HG03439 (cell line): ENCODE results near the gene EFNA2.
"Not testable (repeated sequence)": the region's sequence is repeated elsewhere in the genome, so short reads cannot be mapped to it uniquely, and the experiment has no call there.

Source experiments
- ATAC-seq: cut with Tn5 transposase; IDR thresholded peaks from one replicate; pipeline ENCODE4 v1.9.1; 2021; ENCODE audit warnings: mild to moderate bottlenecking, moderate library complexity; ENCODE audit not compliant: unreplicated experiment

EFNA2 gene

GRCh38 chr19:1295169-1296012 is 9.7 kb downstream of the EFNA2 start:
- ATAC-seq = no peak

DNA sequence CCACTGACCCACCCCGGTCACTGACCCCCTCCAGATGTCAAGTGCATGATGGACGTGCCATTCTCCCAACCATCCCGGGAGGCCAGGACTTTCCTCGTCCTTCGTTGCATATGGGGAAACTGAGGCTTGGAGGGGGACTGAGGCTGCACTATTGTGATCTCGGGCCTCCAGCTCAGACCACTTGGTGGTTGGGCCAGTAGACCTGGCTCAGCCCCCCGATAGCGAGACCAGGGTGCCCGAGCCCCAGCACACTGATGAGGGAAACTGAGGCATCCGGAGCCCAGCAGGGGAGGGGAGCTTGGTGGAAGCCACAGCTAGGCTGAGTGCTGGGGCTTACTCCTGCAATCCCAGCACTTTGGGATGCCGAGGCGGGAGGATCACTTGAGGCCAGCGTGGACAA is 10.4 kb downstream of the EFNA2 start:
- no peak for ATAC-seq

DNA sequence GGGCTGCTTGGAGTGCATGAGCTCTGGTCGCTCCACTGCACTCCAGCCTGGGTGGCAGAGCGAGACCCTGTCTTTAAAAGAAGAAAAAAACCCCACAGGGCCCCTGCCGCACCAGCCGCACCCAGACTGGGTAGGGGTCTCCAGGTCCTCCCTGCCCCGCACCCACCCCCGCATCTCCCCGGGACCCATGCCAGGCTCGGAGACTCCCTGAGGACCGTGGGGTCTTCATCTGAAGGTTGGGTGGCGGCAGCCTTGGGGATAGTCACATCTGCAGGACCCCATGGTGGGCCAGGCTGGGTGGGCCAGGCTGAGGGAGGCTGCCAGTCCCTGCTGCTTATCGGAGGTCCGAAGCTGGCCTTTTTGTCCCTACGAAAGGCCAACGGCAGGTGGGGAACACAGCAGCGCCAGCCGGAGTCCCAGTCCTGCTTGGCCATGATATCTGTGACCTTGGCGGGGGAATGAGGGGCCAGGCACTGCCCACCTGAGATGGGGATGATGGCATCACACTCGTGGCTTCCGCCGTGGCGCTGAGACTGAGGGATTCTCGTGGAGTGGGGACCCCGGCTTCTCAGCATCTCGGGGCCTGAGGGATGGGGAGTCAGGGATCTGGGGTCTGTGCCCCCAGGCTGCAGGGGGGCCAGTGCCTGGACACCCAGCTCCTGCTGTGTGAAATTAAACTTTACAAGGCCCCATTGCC is 11.1 kb downstream of the EFNA2 start:
- no peak for ATAC-seq

- no peak for ATAC-seq
These were observed 12.6 kb downstream of the EFNA2 start for GRCh38 chr19:1298235-1298634.

DNA sequence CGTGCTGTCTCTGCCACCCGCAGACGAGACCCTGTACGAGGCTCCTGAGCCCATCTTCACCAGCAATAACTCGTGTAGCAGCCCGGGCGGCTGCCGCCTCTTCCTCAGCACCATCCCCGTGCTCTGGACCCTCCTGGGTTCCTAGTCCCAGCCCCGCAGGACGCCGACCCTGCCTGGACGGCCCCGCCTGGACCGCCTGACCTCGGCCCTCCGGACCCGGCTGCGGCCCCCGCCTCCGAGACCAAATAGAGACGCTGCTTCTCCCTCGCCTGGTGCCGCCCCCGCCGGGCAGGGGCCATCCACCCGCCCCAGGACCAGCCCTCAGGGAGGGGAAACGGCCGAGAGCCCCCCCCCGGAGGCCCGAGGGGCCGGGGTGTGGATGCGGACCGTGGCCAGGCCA is 14.1 kb downstream of the EFNA2 start:
- ATAC-seq = no peak

GRCh38 chr19:1300744-1301490 is 15.2 kb downstream of the EFNA2 start:
- ATAC-seq = no peak

- no peak for ATAC-seq
These were observed 17.0 kb downstream of the EFNA2 start for GRCh38 chr19:1302533-1303239.

GRCh38 chr19:1304197-1304924 is 18.7 kb downstream of the EFNA2 start:
- no peak for ATAC-seq

DNA sequence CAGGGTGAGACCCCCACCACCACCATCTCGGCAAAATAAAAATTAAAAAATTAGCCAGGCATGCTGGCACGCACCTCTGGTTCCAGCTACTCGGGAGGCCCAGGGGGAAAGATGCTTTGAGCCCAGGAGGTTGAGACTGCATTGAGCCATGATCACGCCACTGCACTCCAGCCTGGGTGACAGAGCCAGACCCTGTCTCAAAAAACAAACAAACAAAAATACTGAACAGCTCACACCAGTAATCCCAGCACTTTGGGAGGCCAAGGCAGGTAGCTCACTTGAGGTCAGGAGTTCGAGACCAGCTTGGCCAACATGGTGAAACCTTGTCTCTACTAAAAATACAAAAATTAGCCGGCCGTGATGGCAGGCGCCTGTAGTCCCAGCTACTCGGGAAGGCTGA is 19.7 kb downstream of the EFNA2 start:
- not testable (repeated sequence) for ATAC-seq

DNA sequence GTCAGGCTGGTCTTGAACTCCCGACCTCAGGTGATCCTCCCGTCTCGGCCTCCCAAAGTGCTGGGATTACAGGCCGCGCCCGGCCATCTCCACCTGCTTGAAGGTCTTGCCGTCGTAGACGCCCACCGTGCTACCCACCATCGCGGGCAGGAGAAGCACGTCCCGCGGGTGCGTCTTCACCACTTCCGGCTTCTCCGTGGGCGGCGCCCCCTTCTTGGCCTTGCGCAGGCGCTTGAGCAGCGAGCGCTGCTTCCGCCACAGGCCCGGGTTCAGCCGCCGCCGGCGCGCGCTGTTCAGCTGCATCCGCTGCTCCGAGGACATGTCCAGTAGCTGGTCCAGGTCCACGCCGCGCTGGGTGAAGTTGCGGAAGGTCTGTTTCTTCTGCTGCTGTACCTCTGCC is 21.6 kb downstream of the EFNA2 start:
- no peak for ATAC-seq

GRCh38 chr19:1307755-1308303 is 22.2 kb downstream of the EFNA2 start:
- ATAC-seq = no peak

- no peak for ATAC-seq
These were observed 23.0 kb downstream of the EFNA2 start for GRCh38 chr19:1308718-1309117.

DNA sequence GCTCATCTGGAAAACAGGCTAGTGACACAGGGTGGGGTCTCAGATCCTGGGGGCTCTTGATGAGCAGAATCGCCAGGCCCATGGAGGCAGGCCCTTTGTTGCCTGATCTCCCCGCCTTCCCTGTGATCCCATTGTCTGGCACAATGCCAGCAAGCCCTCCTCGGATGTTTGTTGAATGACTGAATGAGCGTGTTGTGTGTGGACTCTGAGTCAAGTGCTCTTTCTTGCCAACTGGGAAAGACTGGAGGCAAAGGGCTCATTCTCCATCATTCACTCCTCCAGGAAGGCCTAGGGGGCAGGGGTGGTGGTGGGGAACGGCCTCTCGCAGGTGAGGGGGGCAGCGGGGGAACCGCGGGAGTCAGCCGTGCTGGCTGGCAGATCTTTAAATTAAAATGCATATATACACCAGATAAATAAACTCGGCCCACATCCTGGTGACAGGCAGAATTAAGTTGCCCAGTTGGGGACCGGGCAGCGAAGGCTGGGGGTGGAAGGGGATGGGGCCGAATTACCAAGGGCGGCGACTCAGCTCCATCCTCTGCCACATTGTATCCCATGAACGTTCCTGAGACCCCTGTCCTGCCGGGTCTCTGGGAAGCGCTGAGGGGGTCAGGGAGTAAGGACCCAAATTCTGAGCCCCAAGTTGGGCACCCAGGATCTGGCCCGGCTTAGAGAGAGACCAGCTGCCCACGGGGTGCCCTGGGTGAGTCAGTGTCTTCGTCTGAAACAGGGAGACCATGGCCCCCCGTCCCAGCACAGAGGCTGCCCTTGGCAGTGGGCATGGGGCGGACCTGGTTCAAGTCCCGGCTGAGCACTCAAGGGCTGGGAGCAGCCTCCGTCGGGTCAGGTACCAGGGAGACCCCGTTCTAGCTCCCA is 24.5 kb downstream of the EFNA2 start:
- no peak for ATAC-seq

GRCh38 chr19:1310853-1311180 is 25.1 kb downstream of the EFNA2 start:
- ATAC-seq = no peak

GRCh38 chr19:1311543-1312091 is 25.9 kb downstream of the EFNA2 start:
- ATAC-seq = no peak

DNA sequence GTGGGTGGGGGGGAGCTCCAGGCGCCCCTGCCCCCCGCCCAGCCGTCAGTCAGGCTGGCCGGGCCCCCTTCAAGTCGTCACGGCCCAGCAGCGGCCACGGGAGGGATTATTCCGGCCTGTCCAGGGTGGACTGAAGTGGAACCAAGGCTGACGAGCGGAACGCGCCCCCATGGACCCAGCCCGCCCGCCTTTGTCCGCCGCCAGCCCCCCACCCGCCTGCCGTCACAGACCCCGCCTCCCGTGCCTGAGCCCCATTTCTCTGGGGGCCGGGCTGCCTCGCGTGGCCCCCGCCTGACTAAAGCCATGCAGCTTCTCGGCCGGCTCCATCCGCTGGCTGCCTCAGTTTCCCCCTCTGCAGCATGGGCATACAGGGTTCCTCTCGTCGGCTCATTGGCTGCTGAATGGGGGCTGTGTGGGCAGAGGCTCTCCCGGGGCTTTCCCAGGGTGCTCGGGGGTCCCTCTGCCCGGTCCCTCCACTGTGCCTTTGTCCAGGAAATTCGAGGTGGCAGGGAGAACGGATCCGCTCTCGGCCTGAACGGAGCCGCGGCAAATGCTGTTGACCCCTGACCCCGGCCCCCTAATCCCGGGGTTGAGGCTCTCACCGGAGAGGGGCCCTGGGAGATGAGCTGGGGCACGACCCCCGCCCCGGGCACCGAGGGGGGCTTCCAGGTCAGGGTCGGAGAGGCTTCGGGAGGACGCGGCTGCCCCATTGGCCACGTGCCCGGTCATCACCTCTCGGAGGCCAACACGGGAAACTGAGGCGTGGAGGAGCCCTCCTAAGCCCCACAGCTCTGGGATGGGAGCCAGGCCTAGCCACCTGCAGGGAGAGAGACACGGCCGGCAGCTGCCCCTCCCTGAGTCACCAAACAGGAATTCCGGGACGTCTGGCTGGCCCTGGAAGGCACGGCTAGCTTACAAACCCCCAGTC is 27.4 kb downstream of the EFNA2 start:
- ATAC-seq = no peak

- no peak for ATAC-seq
These were observed 28.3 kb downstream of the EFNA2 start for GRCh38 chr19:1313695-1314613.
